Measurements from ENCODE around the gene CNIH3. TPM values are rescaled to one million over a fixed set of nuclear protein-coding genes. Genes with fewer than 3 reads are reported as not detected.

Gene CNIH3
- total RNA-seq, 4 donors from 2014 or later, result 1.9 to 7.0 (median 4.0) TPM

DNA sequence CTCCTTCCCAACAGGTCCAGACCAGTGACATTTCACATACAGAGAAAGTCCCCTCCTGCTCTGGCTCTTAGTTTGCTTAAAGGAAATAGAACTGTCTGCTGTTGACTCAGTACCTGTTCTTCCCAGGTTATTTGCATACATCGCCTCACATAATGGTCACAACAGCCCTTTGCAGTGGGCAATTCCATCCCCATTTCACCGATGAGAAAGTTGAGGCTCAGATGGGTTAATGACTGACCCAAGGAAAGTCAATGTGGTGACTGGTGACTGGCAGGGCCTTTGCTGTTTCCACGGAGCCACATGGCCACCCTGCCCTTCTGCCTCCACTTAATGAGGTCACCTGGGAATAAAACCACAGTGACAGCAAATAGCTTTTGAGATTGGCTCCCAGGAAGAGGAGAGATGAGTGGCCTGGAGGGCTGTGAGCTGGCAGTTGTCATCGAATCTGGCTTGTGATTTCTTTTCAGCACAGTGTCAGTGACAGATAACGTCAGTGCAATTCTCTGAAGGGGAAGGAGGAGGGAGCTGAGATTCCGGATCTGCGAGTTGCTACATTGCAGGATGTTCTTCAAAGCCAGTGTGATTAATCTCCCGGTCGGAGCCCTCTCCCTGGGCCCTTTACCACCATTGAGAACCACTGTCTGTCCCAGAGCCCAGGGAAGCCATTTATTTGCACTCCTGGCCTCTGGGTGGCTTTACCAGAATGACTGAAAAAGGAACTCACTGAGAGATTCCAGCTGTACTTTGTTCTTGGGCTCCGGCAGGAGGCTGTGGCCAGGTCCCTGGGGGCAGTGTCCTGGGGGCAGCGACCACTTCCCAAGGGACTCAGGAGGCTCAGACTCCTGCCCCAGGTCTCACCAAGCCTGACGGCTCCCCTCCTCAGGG, 117.2 kb downstream of the CNIH3 start:
- H3K27ac ChIP-seq, result no peak overlapping the region
- WGBS, 2 donors, result 40 to 46% methylated on average over 11 to 12 of the region's 12 CpGs

DNA sequence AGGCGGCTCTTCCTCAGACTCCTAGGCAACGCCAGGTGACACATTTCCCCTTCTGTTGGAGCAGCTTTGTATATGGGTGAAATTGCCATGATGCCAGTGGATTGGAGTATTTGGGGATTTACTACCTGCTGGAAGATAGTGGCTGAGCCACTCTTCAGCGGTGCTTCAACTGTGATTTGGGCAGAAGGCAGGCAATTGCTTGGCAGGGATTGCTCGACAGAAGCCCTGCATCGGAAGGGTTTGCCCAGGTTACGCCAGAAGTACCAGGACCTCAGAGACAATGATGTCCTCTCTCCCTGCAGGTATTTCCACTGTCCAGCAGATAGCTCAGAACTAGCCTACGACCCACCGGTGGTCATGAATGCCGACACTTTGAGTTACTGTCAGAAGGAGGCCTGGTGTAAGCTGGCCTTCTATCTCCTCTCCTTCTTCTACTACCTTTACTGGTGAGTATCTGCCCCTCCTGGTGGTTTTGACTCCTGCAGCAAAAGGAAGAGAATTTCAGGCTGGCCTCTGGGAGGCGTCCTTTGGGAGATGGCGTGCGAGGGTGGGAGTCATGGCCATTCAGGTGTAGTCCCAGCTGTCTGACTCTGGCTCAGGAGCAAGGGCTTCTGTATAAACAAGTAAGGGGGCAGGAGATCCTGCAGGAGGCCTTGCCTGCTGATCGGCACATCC, 118.3 kb downstream of the CNIH3 start:
- Histone ChIP-seq H3K4me3 (replicated peaks in 1 of 3) (no peak overlapping the region), H3K27me3 (no peaks in the 10 kb centered on the region), H3K27ac (no peak overlapping the region), H3K36me3 (no peaks in the 10 kb centered on the region), H3K9me3 (no peaks in the 10 kb centered on the region), H3K4me1 (peaks cover 0 to 12% of the 10 kb centered on the region in 2 donors)
- DNase-seq, result no peak
- intact Hi-C loops (cut with DNase I), result no loop called here
- 95 to 97% methylated on average over 10 to 13 of the region's 13 CpGs for WGBS, 2 donors
- TF ChIP-seq, protein P1, sequence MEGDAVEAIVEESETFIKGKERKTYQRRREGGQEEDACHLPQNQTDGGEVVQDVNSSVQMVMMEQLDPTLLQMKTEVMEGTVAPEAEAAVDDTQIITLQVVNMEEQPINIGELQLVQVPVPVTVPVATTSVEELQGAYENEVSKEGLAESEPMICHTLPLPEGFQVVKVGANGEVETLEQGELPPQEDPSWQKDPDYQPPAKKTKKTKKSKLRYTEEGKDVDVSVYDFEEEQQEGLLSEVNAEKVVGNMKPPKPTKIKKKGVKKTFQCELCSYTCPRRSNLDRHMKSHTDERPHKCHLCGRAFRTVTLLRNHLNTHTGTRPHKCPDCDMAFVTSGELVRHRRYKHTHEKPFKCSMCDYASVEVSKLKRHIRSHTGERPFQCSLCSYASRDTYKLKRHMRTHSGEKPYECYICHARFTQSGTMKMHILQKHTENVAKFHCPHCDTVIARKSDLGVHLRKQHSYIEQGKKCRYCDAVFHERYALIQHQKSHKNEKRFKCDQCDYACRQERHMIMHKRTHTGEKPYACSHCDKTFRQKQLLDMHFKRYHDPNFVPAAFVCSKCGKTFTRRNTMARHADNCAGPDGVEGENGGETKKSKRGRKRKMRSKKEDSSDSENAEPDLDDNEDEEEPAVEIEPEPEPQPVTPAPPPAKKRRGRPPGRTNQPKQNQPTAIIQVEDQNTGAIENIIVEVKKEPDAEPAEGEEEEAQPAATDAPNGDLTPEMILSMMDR (IDR thresholded peaks at IDR 0.05), result no peak
- no peak for TF ChIP-seq POLR2A (IDR thresholded peaks at IDR 0.05)

More for the DNA sequence above, 117.2 kb downstream of the CNIH3 start:
- Histone ChIP-seq H3K4me1 (peaks cover 0 to 12% of the 10 kb centered on the region in 2 donors), H3K36me3 (no peaks in the 10 kb centered on the region), H3K27me3 (no peaks in the 10 kb centered on the region), H3K9me3 (no peaks in the 10 kb centered on the region), H3K4me3 (replicated peaks in 1 of 3) (no peak overlapping the region)
- TF ChIP-seq, protein P1 (IDR thresholded peaks at IDR 0.05), result no peak
- TF ChIP-seq POLR2A (IDR thresholded peaks at IDR 0.05), result no peak
- intact Hi-C loops (cut with DNase I), result no loop called here
- DNase-seq, result peak; percentile 13 to 20

DNA sequence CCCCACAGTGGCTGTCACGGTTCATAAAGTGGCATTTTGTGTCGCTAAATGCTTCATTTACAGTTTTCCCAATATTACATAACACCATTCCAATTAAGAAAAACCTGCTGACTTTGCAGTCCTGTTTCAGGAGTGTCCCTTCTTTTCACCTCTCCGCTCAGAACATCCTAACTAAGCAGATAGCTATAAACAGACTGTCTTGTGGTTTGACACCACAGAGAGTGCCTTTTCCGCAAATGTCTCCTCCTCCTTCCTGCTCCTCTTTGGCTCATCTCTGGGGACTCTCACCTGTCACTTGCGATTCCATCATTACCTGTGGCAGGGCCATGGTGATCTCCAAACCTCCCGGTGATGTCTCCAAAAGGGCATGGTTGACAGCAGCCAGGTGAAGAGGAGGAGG, 119.0 kb downstream of the CNIH3 start:
- TF ChIP-seq, protein P1 (IDR thresholded peaks at IDR 0.05), result no peak
- no peak for TF ChIP-seq POLR2A (IDR thresholded peaks at IDR 0.05)
- Histone ChIP-seq H3K4me1 (peaks cover 0 to 12% of the 10 kb centered on the region in 2 donors), H3K36me3 (no peaks in the 10 kb centered on the region), H3K4me3 (replicated peaks in 1 of 3) (no peak overlapping the region), H3K27ac (no peak overlapping the region), H3K27me3 (no peaks in the 10 kb centered on the region), H3K9me3 (no peaks in the 10 kb centered on the region)
- intact Hi-C loops (cut with DNase I), result no loop called here
- WGBS, 2 donors, result 94 to 99% methylated on average over 6 of the region's 6 CpGs
- no peak for DNase-seq

DNA sequence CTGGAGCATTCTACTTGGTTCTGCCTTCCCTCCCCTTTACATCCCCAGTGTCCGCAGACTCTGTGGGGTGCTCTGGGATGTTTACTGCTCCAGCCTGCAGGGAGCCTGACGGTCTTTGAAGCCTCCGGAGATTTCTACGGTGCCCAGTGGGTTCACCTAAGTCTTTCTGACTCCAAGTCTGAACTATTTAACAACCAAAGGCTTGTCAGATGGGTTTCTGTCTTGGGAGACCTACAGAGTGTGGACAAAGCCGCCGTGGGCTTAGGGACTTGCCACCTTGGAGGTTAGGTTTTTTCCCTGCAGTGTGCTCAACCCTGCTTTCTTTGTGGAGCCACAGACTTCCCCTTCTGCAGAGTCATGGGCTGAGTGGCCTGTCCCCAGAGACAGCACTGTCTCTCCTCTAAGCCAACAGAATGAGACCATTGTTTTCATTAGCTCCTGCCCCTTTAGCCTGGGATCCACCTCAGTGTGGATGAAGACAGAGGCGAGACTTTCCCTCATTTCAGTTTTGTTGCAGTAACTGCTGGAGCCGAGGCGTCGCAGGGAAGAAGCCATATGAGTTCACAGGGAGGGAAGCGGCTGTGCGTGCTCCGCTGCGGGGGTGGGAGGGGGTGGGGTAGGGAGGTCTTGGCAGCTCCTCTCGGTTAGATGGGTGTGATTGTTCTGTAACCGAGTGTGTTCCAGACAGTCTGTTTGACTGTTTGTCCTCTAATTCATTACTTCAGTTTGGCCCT, 120.7 kb downstream of the CNIH3 start:
- Histone ChIP-seq H3K27ac (no peak overlapping the region), H3K9me3 (no peaks in the 10 kb centered on the region), H3K4me1 (peaks cover 0 to 12% of the 10 kb centered on the region in 2 donors), H3K27me3 (no peaks in the 10 kb centered on the region), H3K4me3 (replicated peaks in 1 of 3) (no peak overlapping the region), H3K36me3 (no peaks in the 10 kb centered on the region)
- intact Hi-C loops (cut with DNase I), result no loop called here
- WGBS, 2 donors, result 47 to 50% methylated on average over 15 to 16 of the region's 16 CpGs
- no peak for DNase-seq
- no peak for TF ChIP-seq POLR2A (IDR thresholded peaks at IDR 0.05)
- TF ChIP-seq, protein P1 (IDR thresholded peaks at IDR 0.05), result no peak
